DND-41 (cell line): ENCODE measurements around the gene GLOD5.

Experiments
- ATAC-seq: fragments of 200-7000 bp; cut with Tn5 transposase; 3 replicates; pipeline ENCODE4 v1.9.1; 2021; ENCODE audit warnings: low read depth; ENCODE audit not compliant: insufficient read depth
- DNase-seq: peaks from one replicate; pipeline ENCODE4 v3.0.0-alpha.2; 2020
- H2AFZ ChIP-seq: 2 replicates; pipeline ENCODE4 v1.6.0; 2012; ENCODE audit warnings: low read depth, low read length
- H3K27ac ChIP-seq: 2 replicates; pipeline ENCODE4 v1.5.1; 2012; ENCODE audit warnings: low read length, inconsistent platforms
- H3K27me3 ChIP-seq: fragments of 200-600 bp; sonication (generic); 2 replicates; pipeline ENCODE4 v1.6.0; 2012; ENCODE audit warnings: low read length, mild to moderate bottlenecking, inconsistent platforms; ENCODE audit not compliant: insufficient read depth, poor library complexity
- H3K36me3 ChIP-seq: 2 replicates; pipeline ENCODE4 v1.5.1; 2012; ENCODE audit warnings: low read length, inconsistent platforms; ENCODE audit not compliant: insufficient read depth
- H3K4me1 ChIP-seq: 2 replicates; pipeline ENCODE4 v1.5.1; 2012; ENCODE audit warnings: mild to moderate bottlenecking, low read length; ENCODE audit not compliant: insufficient read depth
- H3K4me2 ChIP-seq: 2 replicates; pipeline ENCODE4 v1.6.0; 2012; ENCODE audit warnings: mild to moderate bottlenecking, moderate library complexity, low read length, inconsistent platforms; ENCODE audit not compliant: insufficient read depth
- H3K4me3 ChIP-seq, 2 experiments: fragments of 200-600 bp in 1 of 2; shearing (Covaris generic) in 1 of 2; 2 replicates each; pipeline ENCODE4 v1.5.1; 2012 to 2016; ENCODE audit warnings: inconsistent platforms in 2 of 2, low read length in 2 of 2, mild to moderate bottlenecking in 2 of 2, low read depth in 1 of 2, moderate library complexity in 1 of 2
- H3K79me2 ChIP-seq: 2 replicates; pipeline ENCODE4 v1.6.0; 2012; ENCODE audit warnings: low read length, inconsistent platforms; ENCODE audit not compliant: insufficient read depth
- H3K9ac ChIP-seq: 2 replicates; pipeline ENCODE4 v1.6.0; 2012; ENCODE audit warnings: low read depth, mild to moderate bottlenecking, inconsistent platforms, low read length, moderate library complexity
- H3K9me3 ChIP-seq: 2 replicates; pipeline ENCODE4 v1.5.1; 2012; ENCODE audit warnings: low read length, moderate library complexity, mild to moderate bottlenecking, inconsistent platforms; ENCODE audit not compliant: insufficient read depth, severe bottlenecking
- H4K20me1 ChIP-seq: 2 replicates; pipeline ENCODE4 v1.6.0; 2012; ENCODE audit warnings: low read length; ENCODE audit not compliant: insufficient read depth
- CTCF ChIP-seq: IDR thresholded peaks from 2 replicates; pipeline ENCODE4 v1.5.1; 2012; ENCODE audit warnings: borderline replicate concordance, low read length, moderate library complexity, mild to moderate bottlenecking; ENCODE audit not compliant: poor library complexity, severe bottlenecking; ENCODE audit errors: extremely low read depth
- EZH2 ChIP-seq: IDR thresholded peaks from 3 replicates; pipeline ENCODE4 v1.6.1; 2012; ENCODE audit warnings: borderline replicate concordance, low read depth, mild to moderate bottlenecking, moderate library complexity, low read length, inconsistent platforms; ENCODE audit not compliant: severe bottlenecking

The GLOD5 gene

GRCh38 chrX:48798318-48798717, 36.8 kb downstream of the GLOD5 start:
- no peak overlapping the region for H3K27ac ChIP-seq
- no peak overlapping the region for H3K4me3 ChIP-seq
- H3K4me2 ChIP-seq = no peak overlapping the region
- H3K4me1 ChIP-seq = peaks cover 19% of the 10 kb centered on the region
- no peaks in the 10 kb centered on the region for H3K27me3 ChIP-seq
- no peaks in the 10 kb centered on the region for H3K36me3 ChIP-seq
- H3K79me2 ChIP-seq = peaks cover 5% of the 10 kb centered on the region
- H3K9me3 ChIP-seq = no peaks in the 10 kb centered on the region
- H3K9ac ChIP-seq = no peak overlapping the region
- TF ChIP-seq CTCF (no peak), EZH2 (no peak)
- no peak overlapping the region for H2AFZ ChIP-seq
- ATAC-seq (no peak), DNase-seq (no peak)
- no peaks in the 10 kb centered on the region for H4K20me1 ChIP-seq

GRCh38 chrX:48800574-48801279, 39.2 kb downstream of the GLOD5 start:
- TF ChIP-seq CTCF = no peak
- no peak for TF ChIP-seq EZH2
- DNase-seq (no peak), ATAC-seq (no peak)
- Histone ChIP-seq H3K27me3 (no peaks in the 10 kb centered on the region), H3K79me2 (peaks cover 5% of the 10 kb centered on the region), H3K4me2 (peak overlapping the region; percentile 92), H3K36me3 (peaks cover 9% of the 10 kb centered on the region), H4K20me1 (no peaks in the 10 kb centered on the region), H3K4me1 (peaks cover 19% of the 10 kb centered on the region), H3K27ac (peak overlapping the region; percentile 93), H2AFZ (peak overlapping the region; percentile 92), H3K9me3 (no peaks in the 10 kb centered on the region), H3K9ac (peak overlapping the region; percentile 85), H3K4me3 (peak overlapping the region; percentile 67 to 89; a peak in 3 of 4 replicates)

GRCh38 chrX:48801280-48802088, 39.9 kb downstream of the GLOD5 start, which contains the start of gene HDAC6:
HDAC6 (plus strand) TSS chrX:48802067; CDS start chrX:48802693, 626 bp downstream.
- peaks cover 19% of the 10 kb centered on the region for H3K4me1 ChIP-seq
- H3K9me3 ChIP-seq = no peaks in the 10 kb centered on the region
- ATAC-seq (peak; percentile 90), DNase-seq (peak; percentile 98)
- H3K4me2 ChIP-seq = peak within 1 kb of the TSS; percentile 92
- peak within 1 kb of the TSS; percentile 92 for H2AFZ ChIP-seq
- H4K20me1 ChIP-seq = no peaks in the 10 kb centered on the region
- peaks cover 9% of the 10 kb centered on the region for H3K36me3 ChIP-seq
- peak within 1 kb of the TSS; percentile 86 for H3K9ac ChIP-seq
- peak within 1 kb of the TSS; percentile 93 for H3K27ac ChIP-seq
- H3K79me2 ChIP-seq = peaks cover 5% of the 10 kb centered on the region
- peak within 1 kb of the TSS; percentile 67 to 89; a peak in 3 of 4 replicates for H3K4me3 ChIP-seq
- no peak for TF ChIP-seq CTCF
- no peak for TF ChIP-seq EZH2
- no peaks in the 10 kb centered on the region for H3K27me3 ChIP-seq
